IgD-negative memory B cell (primary cell): Measurements from ENCODE around the gene CEP57L1. TPM values are rescaled to one million over a fixed set of nuclear protein-coding genes. Genes with fewer than 3 reads are reported as not detected.

Source experiments
- H3K27ac Mint-ChIP-seq, 3 donors: one replicate each; pipeline ENCODE4 v1.8.0; 2020 to 2022; ENCODE audit warnings: mild to moderate bottlenecking in 3 of 3, mixed read lengths in 3 of 3, moderate library complexity in 1 of 3
- H3K27me3 Mint-ChIP-seq: one replicate; pipeline ENCODE4 v1.8.0; 2021; ENCODE audit warnings: mixed read lengths
- H3K36me3 Mint-ChIP-seq: one replicate; pipeline ENCODE4 v1.8.0; 2020; ENCODE audit warnings: mild to moderate bottlenecking, mixed read lengths
- H3K4me1 Mint-ChIP-seq, 3 donors: one replicate each; pipeline ENCODE4 v1.8.0; 2020 to 2022; ENCODE audit warnings: mixed read lengths in 3 of 3, mild to moderate bottlenecking in 1 of 3
- H3K4me3 Mint-ChIP-seq, 4 donors: one replicate each; pipeline ENCODE4 v1.8.0; 2020 to 2022; ENCODE audit warnings: mild to moderate bottlenecking in 4 of 4, mixed read lengths in 4 of 4, moderate library complexity in 3 of 4
- H3K9me3 Mint-ChIP-seq, 3 donors: one replicate each; pipeline ENCODE4 v1.8.0; 2020 to 2021; ENCODE audit warnings: mixed read lengths in 3 of 3, mild to moderate bottlenecking in 1 of 3
- polyA plus RNA-seq: library from polyadenylated mRNA; unstranded; fragments of 300-500 nt; fragmentation: Illumina TruSeq; gene quantifications from one replicate; pipeline ENCODE4 v1.2.3, GENCODE V29; 2021

The CEP57L1 gene
- 4.9 TPM for polyA plus RNA-seq

DNA sequence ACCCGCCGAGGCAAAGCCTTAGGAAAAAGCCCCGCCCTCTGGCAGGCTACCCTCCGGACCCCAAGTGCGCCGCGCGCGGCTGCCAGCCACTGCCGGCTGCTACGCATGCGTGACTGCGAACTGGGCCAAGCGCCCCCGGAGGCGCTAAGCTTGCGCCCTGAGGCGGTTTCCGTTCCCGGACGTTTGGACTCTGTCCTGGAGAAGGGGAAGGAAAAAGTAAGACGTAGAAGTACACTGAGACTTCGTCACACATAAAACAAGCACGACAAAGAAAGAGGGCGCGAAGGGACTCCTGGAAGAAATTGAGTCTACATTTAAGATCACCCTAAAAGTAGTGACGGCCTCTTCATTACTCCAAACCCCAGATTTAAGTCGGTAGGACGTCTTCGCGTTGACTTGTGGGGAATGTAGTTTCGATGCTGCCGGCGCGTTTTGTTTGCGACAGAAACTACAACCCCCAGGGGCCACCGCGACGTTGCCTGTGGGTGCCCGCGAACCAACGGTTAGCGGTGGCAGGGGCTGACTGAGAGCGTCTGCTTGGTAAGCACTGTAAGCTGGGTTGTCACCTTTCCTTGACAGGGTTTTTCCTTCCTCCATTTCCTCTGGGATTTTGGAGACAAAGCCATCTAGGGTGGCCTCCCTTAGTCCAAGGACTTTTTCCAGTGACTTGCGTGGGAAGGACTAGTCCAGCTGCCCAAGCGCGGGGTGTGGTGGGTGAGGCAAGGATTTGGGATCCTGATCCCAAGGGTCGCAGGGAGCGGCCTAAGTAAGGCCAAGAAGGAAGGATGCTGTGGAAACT, at the start of gene CEP57L1:
TSS of gene CEP57L1 (plus strand) at position 472 of the 799 bp plus-strand sequence. CDS start 49,715 bp downstream, outside the sequence.
- H3K27me3 Mint-ChIP-seq: peaks cover 2% of the 10 kb centered on the region
- peak within 1 kb of the TSS; percentile 93 to 98 (median 95) for H3K4me3 Mint-ChIP-seq
- peak within 1 kb of the TSS; percentile 95 to 100 (median 99) for H3K27ac Mint-ChIP-seq
- H3K9me3 Mint-ChIP-seq: peaks cover 0 to 2% (median 0%) of the 10 kb centered on the region in 3 donors
- peaks cover 34 to 40% (median 36%) of the 10 kb centered on the region in 3 donors for H3K4me1 Mint-ChIP-seq
- H3K36me3 Mint-ChIP-seq: no peaks in the 10 kb centered on the region

DNA sequence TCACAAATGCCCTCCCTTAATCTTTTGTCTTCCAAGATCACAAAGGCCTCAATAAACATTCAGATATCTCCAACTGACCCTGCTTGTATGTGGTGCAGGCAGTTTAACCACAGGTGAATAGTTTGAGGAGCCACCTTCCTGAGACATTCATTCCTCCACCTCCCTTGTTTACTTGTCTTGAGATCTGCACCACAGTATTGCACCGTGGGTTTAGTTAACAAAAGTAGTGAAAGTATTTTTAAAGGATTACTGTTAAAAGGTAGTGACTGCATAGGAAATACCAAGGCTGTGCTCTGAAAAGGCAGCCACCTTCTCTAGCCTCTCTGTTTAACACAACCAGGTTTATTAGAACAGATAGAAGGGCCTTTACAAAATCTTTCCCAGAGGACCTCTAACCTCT, 47.1 kb upstream of the CEP57L1 start:
- Mint-ChIP-seq H3K4me1 (peaks cover 8 to 27% (median 21%) of the 10 kb centered on the region in 3 donors), H3K4me3 (peak overlapping the region in 1 of 4 donors; percentile 63), H3K27ac (no peak overlapping the region), H3K9me3 (peaks cover 3% of the 10 kb centered on the region in 3 donors), H3K36me3 (no peaks in the 10 kb centered on the region), H3K27me3 (peaks cover 2% of the 10 kb centered on the region)

DNA sequence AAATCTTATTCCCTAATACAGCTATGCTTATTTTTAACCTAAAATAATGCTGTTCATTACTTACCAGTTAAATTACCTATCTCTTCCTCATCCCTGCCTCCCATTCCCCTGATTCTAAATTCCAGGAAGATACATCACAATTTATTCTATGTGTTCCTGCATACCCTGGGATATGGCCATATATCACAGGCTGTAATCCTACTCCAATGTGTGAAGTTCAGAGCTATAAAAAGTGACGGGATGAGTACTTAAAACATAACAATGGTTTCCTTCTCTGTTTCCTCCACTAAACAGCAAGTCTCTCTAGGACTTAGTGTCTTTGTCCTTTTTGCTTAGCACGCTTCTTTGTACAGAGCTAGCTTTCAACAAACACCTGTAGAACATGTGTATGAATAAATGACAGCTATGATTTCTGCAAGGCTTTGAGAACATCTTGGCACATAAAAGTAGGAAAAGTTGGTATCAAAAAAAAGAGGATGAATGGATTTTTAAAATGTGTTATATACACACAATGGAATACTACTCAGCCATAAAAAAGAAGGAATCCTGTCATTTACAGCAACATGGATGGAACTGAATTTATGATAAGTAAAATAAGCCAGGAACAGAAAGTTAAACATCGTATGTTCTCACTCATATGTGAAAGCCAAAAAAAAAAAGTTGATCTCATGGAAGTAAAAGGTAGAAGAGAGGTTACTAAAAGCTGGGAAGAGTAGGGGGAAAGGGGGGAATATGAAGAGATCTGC, 46.5 kb upstream of the CEP57L1 start:
- H3K27ac Mint-ChIP-seq: peak overlapping the region in 1 of 3 donors; percentile 1
- H3K9me3 Mint-ChIP-seq: peaks cover 3% of the 10 kb centered on the region in 3 donors
- H3K4me3 Mint-ChIP-seq: no peak overlapping the region
- no peaks in the 10 kb centered on the region for H3K36me3 Mint-ChIP-seq
- peaks cover 2% of the 10 kb centered on the region for H3K27me3 Mint-ChIP-seq
- H3K4me1 Mint-ChIP-seq: peaks cover 8 to 31% (median 27%) of the 10 kb centered on the region in 3 donors

DNA sequence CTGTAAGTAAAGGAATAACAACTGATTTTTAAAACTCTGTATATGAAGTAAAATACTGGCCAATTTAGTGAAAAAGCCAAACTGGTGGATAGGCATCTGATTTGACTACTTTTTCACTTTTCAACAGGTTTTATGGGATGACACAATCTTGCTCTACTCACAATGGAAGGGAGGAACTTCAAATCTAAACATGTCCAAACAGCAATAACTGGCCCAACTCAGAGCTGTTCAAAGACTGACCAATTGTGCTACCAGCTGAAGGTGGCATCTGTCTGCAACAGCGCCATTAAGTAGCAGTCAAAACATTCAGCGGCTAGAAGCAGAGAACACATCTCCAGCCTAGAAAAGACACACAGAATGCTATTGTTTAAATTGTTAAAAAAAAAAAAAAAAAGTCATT, 45.3 kb upstream of the CEP57L1 start:
- Mint-ChIP-seq H3K27ac (no peak overlapping the region), H3K4me1 (peaks cover 8 to 31% (median 27%) of the 10 kb centered on the region in 3 donors), H3K27me3 (peaks cover 2% of the 10 kb centered on the region), H3K4me3 (no peak overlapping the region), H3K9me3 (peaks cover 3% of the 10 kb centered on the region in 3 donors), H3K36me3 (no peaks in the 10 kb centered on the region)

DNA sequence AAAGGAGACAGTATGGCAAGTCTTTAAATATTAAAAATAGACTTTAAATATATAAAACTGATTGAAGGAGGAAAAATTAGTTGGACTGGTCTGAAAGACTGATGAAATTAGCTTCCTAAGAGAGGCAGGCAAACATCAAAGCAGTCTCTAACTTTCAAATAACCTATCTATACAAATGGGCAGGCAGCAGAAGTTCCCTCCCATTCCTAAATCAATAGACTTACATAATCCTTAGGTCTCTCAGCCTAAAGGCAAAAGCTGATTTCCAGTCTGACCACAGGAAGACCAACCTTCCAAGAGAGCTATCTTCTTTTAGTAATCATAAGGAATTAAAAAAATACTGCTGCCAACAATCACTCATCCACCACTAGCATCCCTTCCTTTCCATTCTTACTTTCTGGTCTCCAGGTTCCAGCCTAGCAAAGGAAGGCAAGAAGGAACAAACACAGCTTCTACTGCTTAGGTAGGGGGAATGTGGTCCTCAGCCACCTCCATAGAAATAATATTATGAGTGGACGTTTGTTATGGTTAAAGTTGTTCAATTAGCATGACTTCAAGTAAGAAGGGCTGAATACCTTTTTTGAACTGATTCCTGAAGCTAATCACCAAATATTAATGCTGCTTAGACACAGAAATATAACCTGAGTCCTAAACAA, 44.7 kb upstream of the CEP57L1 start:
- Mint-ChIP-seq H3K27me3 (peaks cover 2% of the 10 kb centered on the region), H3K27ac (no peak overlapping the region), H3K36me3 (no peaks in the 10 kb centered on the region), H3K9me3 (peaks cover 3% of the 10 kb centered on the region in 3 donors), H3K4me3 (peak overlapping the region in 1 of 4 donors; percentile 25), H3K4me1 (peaks cover 8 to 31% (median 27%) of the 10 kb centered on the region in 3 donors)

DNA sequence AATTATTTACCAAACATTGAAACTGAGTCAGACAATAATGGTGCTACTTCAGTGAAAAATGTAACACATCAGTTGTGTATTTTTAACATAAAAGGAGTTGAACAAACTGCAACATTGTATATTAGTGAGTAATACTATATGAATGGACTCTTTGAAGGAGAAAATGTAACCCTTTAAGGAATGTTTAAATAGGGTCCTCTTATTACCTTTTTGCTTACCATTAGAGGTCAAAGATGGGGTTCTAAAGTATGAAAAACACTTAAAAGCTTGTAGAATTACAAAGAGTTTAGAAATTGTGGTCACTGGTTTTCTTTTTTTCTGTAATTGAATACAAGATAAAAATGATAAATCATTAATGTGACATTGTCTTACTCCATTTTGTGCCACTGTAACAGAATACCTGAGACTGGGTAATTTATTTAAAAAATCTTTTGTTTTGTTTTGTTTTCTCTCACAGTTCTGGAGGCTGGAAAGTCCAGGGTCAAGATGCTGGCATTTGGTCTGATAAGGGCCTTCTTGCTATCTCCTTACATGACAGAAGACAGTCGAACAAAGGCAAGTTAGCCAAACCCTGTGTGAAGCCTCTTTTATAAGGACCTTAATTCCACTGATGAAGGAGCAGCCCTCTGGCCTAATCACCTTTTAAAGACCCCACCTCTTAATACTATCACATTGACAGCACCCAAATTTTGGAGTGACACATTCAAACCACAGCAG, 43.8 kb upstream of the CEP57L1 start:
- peaks cover 8 to 31% (median 27%) of the 10 kb centered on the region in 3 donors for H3K4me1 Mint-ChIP-seq
- H3K4me3 Mint-ChIP-seq: peak overlapping the region in 2 of 4 donors; percentile 63 to 79
- no peaks in the 10 kb centered on the region for H3K36me3 Mint-ChIP-seq
- H3K27me3 Mint-ChIP-seq: peaks cover 2% of the 10 kb centered on the region
- H3K9me3 Mint-ChIP-seq: peaks cover 3% of the 10 kb centered on the region in 3 donors
- no peak overlapping the region for H3K27ac Mint-ChIP-seq

DNA sequence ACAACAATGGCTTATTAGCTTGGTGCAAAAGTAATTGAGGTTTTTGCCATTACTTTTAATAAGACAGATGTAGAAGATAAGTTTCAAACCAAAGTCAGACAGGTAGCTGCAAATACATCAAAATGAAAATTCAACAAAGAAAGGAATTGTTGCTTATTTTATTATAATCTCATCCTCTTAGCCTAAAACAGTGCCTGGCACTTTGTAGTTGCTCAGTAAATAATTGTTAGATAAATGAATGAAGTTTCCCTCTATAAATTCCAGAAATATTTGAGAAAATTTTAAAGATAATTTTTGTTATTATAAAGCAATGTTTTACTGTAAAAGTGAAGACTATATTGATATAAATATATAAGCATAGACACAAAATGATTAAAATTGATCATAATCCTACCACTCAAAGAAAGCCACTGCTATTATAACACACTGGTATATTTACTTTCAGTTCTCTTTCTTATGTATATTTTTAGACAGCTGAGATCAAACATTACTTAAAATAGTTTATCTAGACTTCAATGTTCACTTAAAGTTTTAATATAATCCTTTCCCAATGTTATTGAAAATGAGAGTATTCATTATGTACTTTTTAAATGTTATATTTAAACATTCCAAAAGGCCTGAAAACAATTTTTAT, 43.2 kb upstream of the CEP57L1 start:
- Mint-ChIP-seq H3K4me1 (peaks cover 8 to 31% (median 27%) of the 10 kb centered on the region in 3 donors), H3K27ac (no peak overlapping the region), H3K36me3 (no peaks in the 10 kb centered on the region), H3K27me3 (peaks cover 2% of the 10 kb centered on the region), H3K9me3 (peaks cover 3% of the 10 kb centered on the region in 3 donors), H3K4me3 (peak overlapping the region in 2 of 4 donors; percentile 63 to 79)

DNA sequence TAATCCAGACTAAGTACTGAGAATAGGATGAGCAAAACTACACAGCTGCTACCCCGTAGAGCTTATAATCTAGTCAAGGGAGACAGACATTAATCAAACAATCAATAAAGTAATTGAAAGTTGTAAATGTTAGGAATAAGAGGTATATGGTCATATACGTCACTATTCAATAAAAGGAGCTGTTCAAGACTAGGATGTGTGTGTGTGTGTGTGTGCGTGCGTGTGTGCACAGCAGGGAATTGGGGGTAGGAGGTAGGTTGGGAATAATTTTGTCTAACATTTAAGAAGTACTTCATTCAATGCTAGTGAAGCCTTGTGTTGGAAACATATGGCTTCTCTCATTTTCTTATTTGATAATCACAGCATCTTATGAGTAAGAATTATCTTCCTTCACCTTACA, 42.5 kb upstream of the CEP57L1 start:
- Mint-ChIP-seq H3K27ac (no peak overlapping the region), H3K9me3 (peaks cover 3% of the 10 kb centered on the region in 3 donors), H3K36me3 (no peaks in the 10 kb centered on the region), H3K4me1 (peaks cover 8 to 31% (median 31%) of the 10 kb centered on the region in 3 donors), H3K4me3 (peak overlapping the region in 2 of 4 donors; percentile 3 to 63), H3K27me3 (peaks cover 2% of the 10 kb centered on the region)

DNA sequence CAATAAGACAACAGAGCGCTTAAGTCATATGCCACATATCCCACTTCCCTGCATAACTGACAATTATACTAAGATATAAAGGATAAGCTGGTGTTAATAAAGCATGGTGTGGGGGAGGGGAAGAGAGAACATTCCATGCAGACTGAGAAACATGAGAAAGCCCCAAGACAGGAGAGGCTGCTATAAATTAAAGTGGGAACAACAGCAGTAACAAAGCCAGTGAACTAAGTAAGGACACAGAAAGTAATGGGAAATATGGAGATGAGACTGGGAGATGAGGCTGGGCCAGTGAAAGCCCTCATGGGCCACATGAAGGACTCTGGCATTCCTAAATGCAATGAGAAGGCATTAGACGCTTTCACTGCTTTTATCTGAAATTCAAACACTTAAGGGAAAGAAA, 42.0 kb upstream of the CEP57L1 start:
- Mint-ChIP-seq H3K27ac (peak overlapping the region in 2 of 3 donors; percentile 21 to 31), H3K9me3 (peaks cover 3% of the 10 kb centered on the region in 3 donors), H3K27me3 (peaks cover 2% of the 10 kb centered on the region), H3K4me1 (peaks cover 8 to 33% (median 28%) of the 10 kb centered on the region in 3 donors), H3K4me3 (peak overlapping the region in 1 of 4 donors; percentile 5), H3K36me3 (no peaks in the 10 kb centered on the region)

DNA sequence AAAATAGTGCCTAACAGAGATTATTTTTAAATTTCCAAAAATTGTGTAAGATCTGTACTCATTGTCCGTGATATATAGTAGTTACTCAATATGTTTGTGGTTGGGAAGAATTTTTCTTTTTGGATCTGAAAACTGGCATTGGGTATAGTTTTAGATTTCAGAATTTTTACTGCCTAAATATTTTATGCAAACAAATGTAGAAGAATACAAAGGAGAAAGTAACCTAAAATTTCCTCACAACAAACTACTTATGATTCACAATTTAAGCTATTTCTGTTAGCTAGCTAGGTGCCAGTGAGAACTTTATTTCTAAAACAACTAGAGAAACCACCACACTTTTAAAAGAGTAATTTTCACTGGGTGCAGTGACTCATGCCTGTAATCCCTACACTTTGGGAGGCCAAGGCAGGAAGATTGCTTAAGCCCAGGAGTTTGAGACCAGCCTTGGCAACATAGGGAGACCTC, 39.5 kb upstream of the CEP57L1 start:
- Mint-ChIP-seq H3K4me1 (peaks cover 13 to 35% (median 30%) of the 10 kb centered on the region in 3 donors), H3K27ac (no peak overlapping the region), H3K27me3 (peaks cover 2% of the 10 kb centered on the region), H3K4me3 (no peak overlapping the region), H3K9me3 (no peaks in the 10 kb centered on the region), H3K36me3 (no peaks in the 10 kb centered on the region)

DNA sequence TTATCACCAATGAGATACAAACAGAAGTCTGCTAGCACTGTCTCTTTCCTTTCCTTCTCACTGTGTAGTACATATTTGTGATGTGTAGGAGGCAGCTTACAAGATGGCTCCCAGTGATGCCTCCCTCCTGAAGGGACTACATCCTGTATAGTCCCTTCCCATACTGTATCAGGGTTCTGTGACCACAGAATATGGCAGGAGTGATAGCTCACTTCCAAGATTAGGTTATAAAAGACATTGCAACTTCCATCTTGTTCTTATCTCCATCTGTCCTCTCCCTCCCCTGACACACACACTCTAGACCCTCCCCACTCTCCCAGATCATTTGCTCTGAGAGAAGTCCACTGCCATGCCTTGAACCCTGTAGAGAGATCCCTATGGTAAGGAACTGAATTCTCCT, 38.6 kb upstream of the CEP57L1 start:
- Mint-ChIP-seq H3K4me3 (no peak overlapping the region), H3K36me3 (no peaks in the 10 kb centered on the region), H3K9me3 (no peaks in the 10 kb centered on the region), H3K27ac (no peak overlapping the region), H3K4me1 (peaks cover 13 to 33% (median 26%) of the 10 kb centered on the region in 3 donors), H3K27me3 (peaks cover 2% of the 10 kb centered on the region)

DNA sequence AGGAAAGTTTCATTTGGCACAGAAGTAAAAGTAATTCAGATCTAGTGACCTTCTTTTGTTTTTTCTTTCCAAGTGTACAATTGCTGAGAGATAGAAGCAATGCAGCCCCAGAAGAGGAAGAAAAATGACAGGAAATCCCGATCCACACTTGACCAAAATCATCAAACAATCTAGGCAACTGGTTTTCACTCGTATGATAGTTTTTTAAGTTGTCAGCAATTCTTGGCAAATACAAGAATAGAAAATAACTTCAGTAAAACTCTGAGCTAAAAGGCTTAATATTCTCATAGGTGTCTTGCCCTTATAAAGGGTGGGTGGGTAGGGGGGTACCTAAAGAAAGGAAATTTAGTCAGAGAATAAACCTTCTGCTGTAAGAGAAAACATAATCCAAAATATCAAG, 36.7 kb upstream of the CEP57L1 start:
- H3K4me1 Mint-ChIP-seq: peaks cover 9 to 15% (median 12%) of the 10 kb centered on the region in 3 donors
- H3K27me3 Mint-ChIP-seq: no peaks in the 10 kb centered on the region
- no peak overlapping the region for H3K27ac Mint-ChIP-seq
- no peaks in the 10 kb centered on the region for H3K9me3 Mint-ChIP-seq
- H3K36me3 Mint-ChIP-seq: no peaks in the 10 kb centered on the region
- H3K4me3 Mint-ChIP-seq: no peak overlapping the region

DNA sequence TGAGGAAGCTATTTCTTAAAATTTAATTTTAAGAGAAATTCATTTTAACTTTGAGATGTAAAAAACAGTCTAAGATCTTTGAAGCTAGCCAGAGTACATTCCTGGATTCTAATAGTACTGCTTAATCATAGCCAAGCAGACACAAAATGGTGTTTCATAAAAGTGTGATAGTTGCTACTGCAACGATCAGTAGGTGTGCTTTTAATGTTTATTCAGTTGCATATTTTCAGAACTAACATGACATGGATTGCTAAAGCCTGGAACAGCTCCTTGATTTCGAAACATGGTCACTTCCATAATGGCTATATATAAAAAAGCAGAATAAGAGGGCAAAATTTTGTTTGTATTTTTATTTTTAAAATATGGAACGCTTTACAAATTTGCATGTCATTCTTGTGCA, 36.2 kb upstream of the CEP57L1 start:
- peaks cover 9 to 14% (median 12%) of the 10 kb centered on the region in 3 donors for H3K4me1 Mint-ChIP-seq

DNA sequence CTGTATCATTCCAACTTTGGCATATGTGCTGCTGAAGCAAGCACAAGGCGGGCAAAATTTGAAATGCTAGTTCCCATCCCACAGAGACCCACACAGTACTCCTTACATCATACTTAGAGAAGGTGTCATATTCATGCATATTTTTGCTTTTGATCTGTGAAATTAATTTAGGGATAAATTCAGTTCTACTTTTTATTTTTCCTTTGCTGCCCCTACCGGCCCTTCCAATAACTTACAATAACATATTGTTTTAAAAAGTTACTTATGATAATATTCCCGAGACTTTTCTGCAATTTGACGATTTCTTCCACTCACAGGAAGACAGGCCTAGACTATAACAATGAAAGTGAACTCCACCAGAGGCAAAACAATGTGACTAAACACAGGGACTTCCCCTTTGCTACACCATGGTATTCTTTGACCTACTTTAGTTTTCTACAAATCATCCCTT, 35.7 kb upstream of the CEP57L1 start:
- Mint-ChIP-seq H3K27me3 (no peaks in the 10 kb centered on the region), H3K36me3 (no peaks in the 10 kb centered on the region), H3K4me1 (peaks cover 9 to 14% (median 14%) of the 10 kb centered on the region in 3 donors), H3K27ac (peak overlapping the region in 1 of 3 donors; percentile 20), H3K9me3 (no peaks in the 10 kb centered on the region), H3K4me3 (peak overlapping the region in 2 of 4 donors; percentile 0 to 53)

More for the DNA sequence above, 36.2 kb upstream of the CEP57L1 start:
- Mint-ChIP-seq H3K27me3 (no peaks in the 10 kb centered on the region), H3K4me3 (no peak overlapping the region), H3K27ac (no peak overlapping the region), H3K36me3 (no peaks in the 10 kb centered on the region), H3K9me3 (no peaks in the 10 kb centered on the region)
